Peyer's patch (tissue), 4 donors: ENCODE results near the gene DCLK3. TPM values are rescaled to one million over a fixed set of nuclear protein-coding genes. Genes with fewer than 3 reads are reported as not detected.

ENCODE experiments used
- DNase-seq, 3 donors: peaks; one replicate each; pipeline ENCODE4 v3.0.0-alpha.2; 2017 to 2019
- H3K27ac ChIP-seq, 4 donors: fragments of 200-600 bp; sonication (generic); one replicate each; pipeline ENCODE4 v1.5.1; 2016 to 2019
- H3K27me3 ChIP-seq, 2 donors: fragments of 200-600 bp; sonication (generic); one replicate each; pipeline ENCODE4 v1.5.1; 2019
- H3K36me3 ChIP-seq, 3 donors: fragments of 200-600 bp; sonication (generic); one replicate each; pipeline ENCODE4 v1.5.1; 2016 to 2019
- H3K4me1 ChIP-seq, 4 donors: fragments of 200-600 bp; sonication (generic); one replicate each; pipeline ENCODE4 v1.5.1; 2016 to 2019
- H3K4me3 ChIP-seq, 4 donors: fragments of 200-600 bp; sonication (generic); 1 replicate in 3 of 4; 2 replicates in 1 of 4; pipeline ENCODE4 v1.5.1; 2016 to 2019; ENCODE audit warnings: mild to moderate bottlenecking in 1 of 4
- H3K9me3 ChIP-seq, 4 donors: fragments of 200-600 bp; sonication (generic); one replicate each; pipeline ENCODE4 v1.5.1; 2016 to 2019; ENCODE audit warnings: mild to moderate bottlenecking in 1 of 4
- CTCF ChIP-seq, 6 experiments: fragments of 450-650 bp in 4 of 6; fragments of 200-600 bp in 2 of 6; sonication (generic) in 1 of 6; IDR thresholded peaks; one replicate each; pipeline ENCODE4 v1.5.1; 2017 to 2019; ENCODE audit warnings: antibody characterized with exemption in 6 of 6, mild to moderate bottlenecking in 3 of 6, moderate library complexity in 1 of 6
- POLR2A ChIP-seq, 2 donors: fragments of 450-650 bp; IDR thresholded peaks; one replicate each; pipeline ENCODE4 v1.5.1; 2017; ENCODE audit warnings: antibody characterized with exemption in 2 of 2, mild to moderate bottlenecking in 2 of 2, moderate library complexity in 2 of 2
- total RNA-seq, 4 donors: library from RNA; depleted of rRNA; stranded (reverse); fragments of >200 nt; gene quantifications; one replicate each; pipeline ENCODE4 v1.1.0, GENCODE V29; 2016

The DCLK3 gene
- total RNA-seq, 4 donors from 2014 or later = not detected

GRCh38 chr3:36792342-36792741 is 28.0 kb upstream of the DCLK3 start:
- H3K36me3 ChIP-seq = no peaks in the 10 kb centered on the region
- H3K9me3 ChIP-seq = no peaks in the 10 kb centered on the region
- TF ChIP-seq CTCF (IDR thresholded peaks at IDR 0.05) (peak in 4 of 6 experiments; percentile 9 to 25 (median 19)), POLR2A (IDR thresholded peaks at IDR 0.05) (no peak)
- DNase-seq = no peak
- no peaks in the 10 kb centered on the region for H3K27me3 ChIP-seq
- H3K27ac ChIP-seq = no peak overlapping the region
- H3K4me1 ChIP-seq = no peaks in the 10 kb centered on the region
- H3K4me3 ChIP-seq = no peak overlapping the region

GRCh38 chr3:36790765-36791164 is 26.4 kb upstream of the DCLK3 start:
- TF ChIP-seq CTCF (IDR thresholded peaks at IDR 0.05) = no peak
- TF ChIP-seq POLR2A (IDR thresholded peaks at IDR 0.05) = no peak
- H3K4me1 ChIP-seq = no peaks in the 10 kb centered on the region
- H3K4me3 ChIP-seq = no peak overlapping the region
- no peaks in the 10 kb centered on the region for H3K27me3 ChIP-seq
- H3K36me3 ChIP-seq = no peaks in the 10 kb centered on the region
- no peaks in the 10 kb centered on the region for H3K9me3 ChIP-seq
- no peak overlapping the region for H3K27ac ChIP-seq
- no peak for DNase-seq

- no peaks in the 10 kb centered on the region for H3K9me3 ChIP-seq
- no peaks in the 10 kb centered on the region for H3K4me1 ChIP-seq
- H3K4me3 ChIP-seq = no peak overlapping the region
- H3K36me3 ChIP-seq = no peaks in the 10 kb centered on the region
- no peak for DNase-seq
- no peak overlapping the region for H3K27ac ChIP-seq
- TF ChIP-seq POLR2A (IDR thresholded peaks at IDR 0.05) = no peak
- no peak for TF ChIP-seq CTCF (IDR thresholded peaks at IDR 0.05)
- no peaks in the 10 kb centered on the region for H3K27me3 ChIP-seq
These were observed 22.9 kb upstream of the DCLK3 start for GRCh38 chr3:36786921-36787890.

GRCh38 chr3:36784138-36784635 is 19.8 kb upstream of the DCLK3 start:
- no peak overlapping the region for H3K27ac ChIP-seq
- H3K36me3 ChIP-seq = no peaks in the 10 kb centered on the region
- TF ChIP-seq CTCF (IDR thresholded peaks at IDR 0.05) = no peak
- no peak for TF ChIP-seq POLR2A (IDR thresholded peaks at IDR 0.05)
- no peak for DNase-seq
- no peaks in the 10 kb centered on the region for H3K4me1 ChIP-seq
- H3K27me3 ChIP-seq = no peaks in the 10 kb centered on the region
- no peaks in the 10 kb centered on the region for H3K9me3 ChIP-seq
- H3K4me3 ChIP-seq = no peak overlapping the region

- DNase-seq = no peak
- H3K36me3 ChIP-seq = no peaks in the 10 kb centered on the region
- no peak overlapping the region for H3K4me3 ChIP-seq
- H3K27ac ChIP-seq = no peak overlapping the region
- H3K27me3 ChIP-seq = no peaks in the 10 kb centered on the region
- no peaks in the 10 kb centered on the region for H3K9me3 ChIP-seq
- TF ChIP-seq CTCF (IDR thresholded peaks at IDR 0.05) = no peak
- no peak for TF ChIP-seq POLR2A (IDR thresholded peaks at IDR 0.05)
- H3K4me1 ChIP-seq = no peaks in the 10 kb centered on the region
These were observed 13.3 kb upstream of the DCLK3 start for GRCh38 chr3:36777424-36778218.
